Measurements from ENCODE around the gene RITA1. TPM values are rescaled to one million over a fixed set of nuclear protein-coding genes. Genes with fewer than 3 reads are reported as not detected.

Gene RITA1
- total RNA-seq, 1 experiment from 2014 or later = 20.7 TPM

DNA sequence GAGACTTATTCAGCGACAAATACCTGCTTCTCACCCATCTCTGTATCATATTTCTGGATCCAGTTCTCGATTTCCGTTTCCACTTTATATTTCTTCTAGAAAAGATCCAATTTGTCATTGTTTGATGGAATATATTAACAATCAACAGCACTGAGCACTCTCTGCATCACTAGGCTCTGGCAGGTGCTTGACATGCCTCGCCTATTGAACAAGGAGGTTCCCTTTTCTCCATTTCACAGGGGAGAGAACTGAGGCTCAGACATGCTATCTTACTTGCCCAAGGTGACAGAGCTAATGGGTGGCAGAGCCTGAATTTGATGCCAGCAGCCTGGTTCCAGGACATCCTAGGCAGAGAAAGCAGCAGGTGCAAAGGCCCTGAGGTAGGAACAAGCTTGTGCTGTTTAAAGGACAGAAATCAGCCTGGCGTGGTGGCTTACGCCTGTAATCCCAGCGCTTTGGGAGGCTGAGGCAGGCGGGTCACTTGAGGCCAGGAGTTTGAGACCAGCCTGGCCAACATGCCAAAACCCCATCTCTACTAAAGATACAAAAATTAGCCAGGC, 12.1 kb downstream of the RITA1 start:
- H3K4me3 ChIP-seq (replicated peaks in 1 of 2; ENCODE audit: low read depth in 1 of 2, low read length in 2 of 2) = no peak overlapping the region
- H3K9me2 ChIP-seq (ENCODE audit: insufficient read depth) = no peaks in the 10 kb centered on the region
- no peak for ATAC-seq
- H3K9ac ChIP-seq (ENCODE audit: low read length) = no peak overlapping the region
- H3K4me2 ChIP-seq (ENCODE audit: low read length) = no peak overlapping the region
- ChIA-PET RAD21 (ENCODE audit: low non-redundant PET in 1 of 2, low total read pairs in 2 of 2, uncharacterized antibody in 2 of 2, unreplicated experiment in 2 of 2) (interaction anchor here in 1 of 2 experiments (0.7 kb wide), 1 partner anchor 20 kb away, joined by 7 read pairs; no protein-coding TSS in a partner anchor), POLR2A (no interaction called here), CTCF (interaction anchor here (0.6 to 0.7 kb wide), 5 partner anchors 10 to 227 kb away, joined by 3 to 5 read pairs (median 3); no protein-coding TSS in a partner anchor)
- no peaks in the 10 kb centered on the region for H3K27me3 ChIP-seq (ENCODE audit: insufficient read depth, low read length)
- H4K20me1 ChIP-seq (ENCODE audit: insufficient read depth) = no peaks in the 10 kb centered on the region
- no peak overlapping the region for H3K27ac ChIP-seq (ENCODE audit: low read depth, low read length)
- no peak for DNase-seq (ENCODE audit: low read depth, low spot score)
- H3K9me3 ChIP-seq (ENCODE audit: control insufficient read depth in 1 of 2, insufficient read depth in 1 of 2, low read depth in 1 of 2, low read length in 2 of 2) = no peaks in the 10 kb centered on the region
- H3K4me1 ChIP-seq (ENCODE audit: control insufficient read depth in 1 of 2, insufficient read depth in 2 of 2, low read length in 2 of 2) = peaks cover 23 to 38% of the 10 kb centered on the region in 2 experiments
- no peaks in the 10 kb centered on the region; a peak in 2 of 4 replicates for H3K36me3 ChIP-seq (ENCODE audit: control insufficient read depth in 1 of 2, insufficient read depth in 2 of 2, low read length in 2 of 2)
- H3K79me2 ChIP-seq (ENCODE audit: insufficient read depth, low read length) = no peaks in the 10 kb centered on the region
- intact Hi-C loops (cut with micrococcal nuclease) = loop anchor here (2.0 to 10.0 kb wide), 3 partner anchors 100 to 227 kb away; partner anchors contain the start of gene SLC8B1
- no peak overlapping the region for H2AFZ ChIP-seq (ENCODE audit: low read depth, low read length, poor library complexity, severe bottlenecking)
- no TSS peak for BruUV-seq (replicated peaks)
- TF ChIP-seq CEBPB (IDR thresholded peaks at IDR 0.05; ENCODE audit: low read depth) (no peak), SIN3A (IDR thresholded peaks at IDR 0.05; ENCODE audit: low read depth) (no peak), JUND (IDR thresholded peaks at IDR 0.05) (no peak), POLR2AphosphoS5 (IDR thresholded peaks at IDR 0.05; ENCODE audit: low read depth, low read length) (no peak)
- TF ChIP-seq, protein P1, sequence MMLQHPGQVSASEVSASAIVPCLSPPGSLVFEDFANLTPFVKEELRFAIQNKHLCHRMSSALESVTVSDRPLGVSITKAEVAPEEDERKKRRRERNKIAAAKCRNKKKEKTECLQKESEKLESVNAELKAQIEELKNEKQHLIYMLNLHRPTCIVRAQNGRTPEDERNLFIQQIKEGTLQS (IDR thresholded peaks at IDR 0.05) = no peak

DNA sequence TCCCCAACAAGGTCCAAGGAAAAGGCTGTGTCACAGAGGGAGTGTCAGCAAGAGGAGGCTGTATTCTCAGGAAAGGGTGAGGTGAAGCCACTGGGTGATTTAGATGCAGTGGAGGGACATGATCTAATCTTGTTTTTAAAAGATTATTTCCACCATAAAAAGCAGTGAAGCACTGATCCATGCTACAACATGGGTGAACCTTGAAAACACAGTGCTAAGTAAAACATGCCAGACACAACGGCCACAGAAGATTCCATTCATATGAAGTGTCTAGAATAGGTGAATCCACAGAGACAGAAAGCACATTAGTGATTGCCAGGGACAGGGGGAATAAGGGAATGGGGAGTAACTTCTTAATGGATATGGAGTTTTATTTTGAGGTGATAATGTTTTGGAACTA, 12.8 kb downstream of the RITA1 start:
- no peak for TF ChIP-seq EZH2 (IDR thresholded peaks at IDR 0.05)
- TF ChIP-seq POLR2AphosphoS5 (IDR thresholded peaks at IDR 0.05; ENCODE audit: low read depth, low read length) = no peak
- TF ChIP-seq ZFX (IDR thresholded peaks at IDR 0.05) = no peak
- no peak for TF ChIP-seq TCF7L2 (IDR thresholded peaks at IDR 0.05; ENCODE audit: borderline replicate concordance, extremely low read depth, insufficient read depth, insufficient read length)
- no peak for TF ChIP-seq SIN3A (IDR thresholded peaks at IDR 0.05; ENCODE audit: low read depth)
- TF ChIP-seq EGR1 (IDR thresholded peaks at IDR 0.05; ENCODE audit: low read depth) = no peak
- TF ChIP-seq, protein P1 (IDR thresholded peaks at IDR 0.05) = no peak
- no peak for TF ChIP-seq POLR2A (IDR thresholded peaks at IDR 0.05; ENCODE audit: borderline replicate concordance, extremely low read depth, insufficient read depth, insufficient read length)
- TF ChIP-seq, protein P2, sequence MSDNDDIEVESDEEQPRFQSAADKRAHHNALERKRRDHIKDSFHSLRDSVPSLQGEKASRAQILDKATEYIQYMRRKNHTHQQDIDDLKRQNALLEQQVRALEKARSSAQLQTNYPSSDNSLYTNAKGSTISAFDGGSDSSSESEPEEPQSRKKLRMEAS (IDR thresholded peaks at IDR 0.05) = no peak
- no peak for TF ChIP-seq RAD21 (IDR thresholded peaks at IDR 0.05; ENCODE audit: low read depth)
- no peak for TF ChIP-seq FOSL1 (IDR thresholded peaks at IDR 0.05; ENCODE audit: low read depth)
- TF ChIP-seq JUND (IDR thresholded peaks at IDR 0.05) = no peak
- intact Hi-C loops (cut with micrococcal nuclease) = loop anchor here (5.0 to 10.0 kb wide), 2 partner anchors 99 to 137 kb away; partner anchors contain the start of gene SLC8B1

More for the DNA sequence above, 12.8 kb downstream of the RITA1 start:
- H3K4me3 ChIP-seq (replicated peaks in 1 of 2; ENCODE audit: low read depth in 1 of 2, low read length in 2 of 2) = no peak overlapping the region
- RAD21 ChIA-PET (ENCODE audit: low non-redundant PET in 1 of 2, low total read pairs in 2 of 2, uncharacterized antibody in 2 of 2, unreplicated experiment in 2 of 2) = no interaction called here
- POLR2A ChIA-PET = no interaction called here
- no peaks in the 10 kb centered on the region for H3K27me3 ChIP-seq (ENCODE audit: insufficient read depth, low read length)
- H3K4me1 ChIP-seq (ENCODE audit: control insufficient read depth in 1 of 2, insufficient read depth in 2 of 2, low read length in 2 of 2) = peaks cover 17 to 31% of the 10 kb centered on the region in 2 experiments
- no peak overlapping the region for H3K27ac ChIP-seq (ENCODE audit: low read depth, low read length)
- no peak overlapping the region for H3K9ac ChIP-seq (ENCODE audit: low read length)
- no peaks in the 10 kb centered on the region for H3K36me3 ChIP-seq (ENCODE audit: control insufficient read depth in 1 of 2, insufficient read depth in 2 of 2, low read length in 2 of 2)
- H3K79me2 ChIP-seq (ENCODE audit: insufficient read depth, low read length) = no peaks in the 10 kb centered on the region
- no peaks in the 10 kb centered on the region for H4K20me1 ChIP-seq (ENCODE audit: insufficient read depth)
- ATAC-seq = no peak
- no peaks in the 10 kb centered on the region for H3K9me3 ChIP-seq (ENCODE audit: control insufficient read depth in 1 of 2, insufficient read depth in 1 of 2, low read depth in 1 of 2, low read length in 2 of 2)
- no TSS peak for BruUV-seq (replicated peaks)
- DNase-seq (ENCODE audit: low read depth, low spot score) = no peak
- CTCF ChIA-PET = no interaction called here
- H2AFZ ChIP-seq (ENCODE audit: low read depth, low read length, poor library complexity, severe bottlenecking) = no peak overlapping the region
- no peak overlapping the region for H3K4me2 ChIP-seq (ENCODE audit: low read length)
- H3K9me2 ChIP-seq (ENCODE audit: insufficient read depth) = no peaks in the 10 kb centered on the region
